Measurements from ENCODE around the gene PAOX. TPM values are rescaled to one million over a fixed set of nuclear protein-coding genes. Genes with fewer than 3 reads are reported as not detected.

Gene PAOX
- polyA plus RNA-seq, 1 experiment = 3.1 TPM

DNA sequence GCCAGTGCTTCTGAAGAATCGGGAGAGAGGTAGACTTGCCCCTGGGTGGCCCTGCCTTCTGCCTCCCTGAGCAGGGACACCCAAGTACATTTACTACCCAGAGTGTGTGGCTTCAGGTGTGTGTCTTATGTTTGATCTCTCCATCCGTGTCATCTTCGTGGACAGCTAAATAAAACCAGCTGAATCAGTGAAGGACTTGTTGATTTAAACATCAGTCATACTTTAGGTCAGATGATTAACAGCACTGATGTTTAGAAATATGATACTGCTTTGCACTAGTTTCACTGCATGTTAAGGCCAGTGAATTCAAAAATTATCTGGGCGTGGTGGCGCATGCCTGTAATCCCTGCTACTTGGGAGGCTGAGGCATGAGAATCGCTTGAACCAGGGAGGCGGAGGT lies 18.9 kb downstream of the PAOX start:
- Histone ChIP-seq H3K4me3 (ENCODE audit: low read depth, low read length) (no peak overlapping the region), H3K9me3 (ENCODE audit: control insufficient read depth, insufficient read depth, low read length) (no peaks in the 10 kb centered on the region; the same call in 1 of the 2 replicates), H3K27me3 (ENCODE audit: control insufficient read depth, insufficient read depth, low read length) (no peaks in the 10 kb centered on the region), H3K27ac (ENCODE audit: low read depth, low read length) (no peak overlapping the region)
- POLR2A ChIA-PET = no interaction called here
- CTCF ChIA-PET = no interaction called here
- DNase-seq (ENCODE audit: low read depth, low spot score) = no peak
- TF ChIP-seq, protein P1, sequence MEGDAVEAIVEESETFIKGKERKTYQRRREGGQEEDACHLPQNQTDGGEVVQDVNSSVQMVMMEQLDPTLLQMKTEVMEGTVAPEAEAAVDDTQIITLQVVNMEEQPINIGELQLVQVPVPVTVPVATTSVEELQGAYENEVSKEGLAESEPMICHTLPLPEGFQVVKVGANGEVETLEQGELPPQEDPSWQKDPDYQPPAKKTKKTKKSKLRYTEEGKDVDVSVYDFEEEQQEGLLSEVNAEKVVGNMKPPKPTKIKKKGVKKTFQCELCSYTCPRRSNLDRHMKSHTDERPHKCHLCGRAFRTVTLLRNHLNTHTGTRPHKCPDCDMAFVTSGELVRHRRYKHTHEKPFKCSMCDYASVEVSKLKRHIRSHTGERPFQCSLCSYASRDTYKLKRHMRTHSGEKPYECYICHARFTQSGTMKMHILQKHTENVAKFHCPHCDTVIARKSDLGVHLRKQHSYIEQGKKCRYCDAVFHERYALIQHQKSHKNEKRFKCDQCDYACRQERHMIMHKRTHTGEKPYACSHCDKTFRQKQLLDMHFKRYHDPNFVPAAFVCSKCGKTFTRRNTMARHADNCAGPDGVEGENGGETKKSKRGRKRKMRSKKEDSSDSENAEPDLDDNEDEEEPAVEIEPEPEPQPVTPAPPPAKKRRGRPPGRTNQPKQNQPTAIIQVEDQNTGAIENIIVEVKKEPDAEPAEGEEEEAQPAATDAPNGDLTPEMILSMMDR (IDR thresholded peaks at IDR 0.05; ENCODE audit: low read depth, low read length) = no peak

DNA sequence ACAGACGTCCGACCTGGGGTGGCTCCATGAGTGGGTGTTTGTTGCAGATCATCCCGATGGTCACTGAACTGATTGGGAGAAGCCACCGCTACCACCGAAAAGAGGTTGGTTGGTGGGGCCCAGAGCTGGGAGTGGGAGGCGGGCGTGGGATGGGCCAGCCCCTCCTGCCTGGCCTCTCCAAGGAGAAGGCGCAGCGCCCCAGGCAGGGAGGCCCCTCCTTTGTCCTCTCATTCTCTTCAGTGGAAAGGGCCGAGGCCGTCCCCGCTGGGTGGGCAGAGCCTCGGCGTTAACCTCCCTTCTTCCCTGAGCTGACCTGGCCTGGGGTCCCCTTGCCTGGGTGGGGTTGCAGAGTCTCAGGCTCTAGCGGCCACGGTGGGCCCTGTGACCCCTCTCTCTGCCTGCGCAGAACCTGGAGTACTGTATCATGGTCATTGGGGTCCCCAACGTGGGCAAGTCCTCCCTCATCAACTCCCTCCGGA lies 20.1 kb downstream of the PAOX start:
- H3K9me3 ChIP-seq (ENCODE audit: control insufficient read depth, insufficient read depth, low read length) = no peaks in the 10 kb centered on the region; the same call in 1 of the 2 replicates
- TF ChIP-seq, protein P1 (IDR thresholded peaks at IDR 0.05; ENCODE audit: low read depth, low read length) = no peak
- H3K27ac ChIP-seq (ENCODE audit: low read depth, low read length) = no peak overlapping the region
- H3K4me3 ChIP-seq (ENCODE audit: low read depth, low read length) = no peak overlapping the region
- CTCF ChIA-PET = no interaction called here
- DNase-seq (ENCODE audit: low read depth, low spot score) = no peak
- H3K27me3 ChIP-seq (ENCODE audit: control insufficient read depth, insufficient read depth, low read length) = no peaks in the 10 kb centered on the region
- POLR2A ChIA-PET = no interaction called here

DNA sequence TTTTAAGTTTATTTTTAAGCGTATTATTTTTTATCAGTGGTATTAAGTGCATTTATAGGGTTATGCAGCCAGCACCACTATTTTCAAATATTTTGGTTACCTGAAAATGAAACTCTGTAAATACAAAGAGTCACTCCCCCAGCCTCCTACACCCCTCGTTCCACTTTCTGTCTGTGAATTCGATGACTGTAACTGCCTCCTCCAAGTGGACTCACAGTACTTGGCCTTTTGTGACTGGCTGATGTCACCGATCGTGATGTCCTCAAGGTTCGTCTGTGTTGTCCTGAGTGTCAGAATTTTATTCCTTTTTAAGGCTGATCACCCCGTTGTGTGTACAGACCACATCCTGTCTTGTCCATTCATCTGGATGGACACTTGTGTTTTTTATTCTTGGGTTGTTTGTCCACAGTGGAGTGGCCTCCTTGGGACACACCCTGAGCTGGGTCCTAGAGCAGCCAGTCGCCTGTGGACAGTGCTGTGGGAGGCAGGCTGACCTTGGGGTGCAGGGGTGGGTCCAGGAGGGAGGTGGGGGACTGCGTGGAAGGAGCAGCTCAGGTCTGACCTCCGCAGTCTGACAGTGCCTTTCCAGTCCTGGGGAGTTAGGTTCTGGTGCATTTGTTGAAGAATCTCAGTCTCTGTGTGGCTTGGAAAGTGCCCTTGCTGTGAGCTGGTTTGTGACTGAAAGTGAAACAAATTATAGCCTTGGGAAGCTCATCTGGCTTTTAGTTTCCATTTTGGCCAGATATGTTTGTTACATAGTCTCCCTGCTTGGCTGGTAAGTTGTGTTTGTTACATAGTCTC lies 21.8 kb downstream of the PAOX start:
- DNase-seq (ENCODE audit: low read depth, low spot score) = no peak
- Histone ChIP-seq H3K27ac (ENCODE audit: low read depth, low read length) (no peak overlapping the region), H3K4me3 (ENCODE audit: low read depth, low read length) (no peak overlapping the region), H3K9me3 (ENCODE audit: control insufficient read depth, insufficient read depth, low read length) (no peaks in the 10 kb centered on the region; the same call in 1 of the 2 replicates), H3K27me3 (ENCODE audit: control insufficient read depth, insufficient read depth, low read length) (no peaks in the 10 kb centered on the region)
- ChIA-PET POLR2A (no interaction called here), CTCF (interaction anchor here (1.2 kb wide), 1 partner anchor 71 kb away, joined by 3 read pairs; no protein-coding TSS in a partner anchor)
- TF ChIP-seq, protein P1 (IDR thresholded peaks at IDR 0.05; ENCODE audit: low read depth, low read length) = no peak

DNA sequence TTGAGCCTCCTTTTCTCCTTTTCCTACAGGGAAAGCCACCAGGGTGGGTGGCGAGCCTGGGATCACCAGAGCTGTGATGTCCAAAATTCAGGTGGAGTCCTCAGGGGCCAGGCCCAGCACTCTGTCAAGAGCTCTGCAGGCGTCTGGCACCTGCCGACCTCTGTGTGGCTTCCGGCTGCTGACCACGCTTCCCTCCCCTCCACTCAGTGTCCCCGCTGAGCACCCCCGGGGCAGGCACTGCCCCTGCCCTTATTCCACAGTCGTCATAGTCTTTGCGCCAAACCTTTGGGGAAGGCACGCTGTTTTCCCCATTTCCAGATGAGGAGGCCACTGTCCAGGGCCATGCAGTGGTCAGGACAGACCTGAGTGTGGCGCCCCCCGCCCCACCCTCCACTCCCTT lies 22.4 kb downstream of the PAOX start:
- ChIA-PET CTCF (interaction anchor here (1.2 kb wide), 1 partner anchor 72 kb away, joined by 3 read pairs; no protein-coding TSS in a partner anchor), POLR2A (interaction anchor here (0.6 kb wide), 1 partner anchor 58 kb away, joined by 4 read pairs; no protein-coding TSS in a partner anchor)
- Histone ChIP-seq H3K27ac (ENCODE audit: low read depth, low read length) (no peak overlapping the region), H3K27me3 (ENCODE audit: control insufficient read depth, insufficient read depth, low read length) (no peaks in the 10 kb centered on the region), H3K9me3 (ENCODE audit: control insufficient read depth, insufficient read depth, low read length) (no peaks in the 10 kb centered on the region; the same call in 1 of the 2 replicates), H3K4me3 (ENCODE audit: low read depth, low read length) (no peak overlapping the region)
- TF ChIP-seq, protein P1 (IDR thresholded peaks at IDR 0.05; ENCODE audit: low read depth, low read length) = no peak
- no peak for DNase-seq (ENCODE audit: low read depth, low spot score)
